ENCODE measurements around the gene GPD2.
"Not testable (repeated sequence)": the region's sequence is repeated elsewhere in the genome, so short reads cannot be mapped to it uniquely, and the experiment has no call there.

The GPD2 gene

DNA sequence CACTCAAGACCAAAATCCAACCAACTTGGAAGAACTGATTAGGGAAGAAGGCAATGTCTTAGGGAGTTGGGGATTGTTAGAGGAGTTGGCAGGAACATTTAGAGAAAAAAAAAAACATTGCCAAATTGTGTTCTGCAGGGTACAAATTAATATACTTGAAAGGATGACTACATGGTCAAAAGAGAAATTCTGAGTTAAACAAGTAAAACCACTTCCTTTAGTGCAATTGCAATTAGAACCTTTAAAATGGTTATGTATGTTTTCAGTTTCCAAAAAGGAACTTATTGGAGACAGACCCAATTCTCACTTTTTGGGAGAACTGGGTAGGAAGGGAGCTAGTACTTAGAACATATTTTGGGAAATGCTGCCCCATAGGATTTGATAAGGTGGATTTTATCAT is 137.9 kb downstream of the GPD2 start:
- intact Hi-C loops (cut with DNase I) = no loop called here

DNA sequence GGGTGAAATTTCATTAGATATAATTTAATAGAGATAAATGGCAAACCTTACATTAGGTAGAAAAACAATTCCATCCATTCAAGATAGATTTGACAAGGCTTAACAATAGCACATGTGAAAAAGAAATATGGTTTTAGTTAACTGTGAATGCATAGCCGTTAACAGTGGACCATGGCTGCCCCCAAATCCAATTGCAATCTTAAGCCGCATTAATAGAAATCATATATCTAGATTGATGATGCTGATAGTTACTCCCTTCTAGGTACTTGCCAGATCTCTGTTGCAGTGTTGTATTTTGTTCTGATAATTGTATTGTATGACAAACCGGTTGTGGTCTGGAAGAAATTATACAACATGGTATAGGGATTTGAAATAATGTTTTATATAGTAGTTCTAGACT is 139.8 kb downstream of the GPD2 start:
- no peak for DNase-seq
- intact Hi-C loops (cut with DNase I) = no loop called here

More for the DNA sequence above, 137.9 kb downstream of the GPD2 start:
- DNase-seq = no peak

DNA sequence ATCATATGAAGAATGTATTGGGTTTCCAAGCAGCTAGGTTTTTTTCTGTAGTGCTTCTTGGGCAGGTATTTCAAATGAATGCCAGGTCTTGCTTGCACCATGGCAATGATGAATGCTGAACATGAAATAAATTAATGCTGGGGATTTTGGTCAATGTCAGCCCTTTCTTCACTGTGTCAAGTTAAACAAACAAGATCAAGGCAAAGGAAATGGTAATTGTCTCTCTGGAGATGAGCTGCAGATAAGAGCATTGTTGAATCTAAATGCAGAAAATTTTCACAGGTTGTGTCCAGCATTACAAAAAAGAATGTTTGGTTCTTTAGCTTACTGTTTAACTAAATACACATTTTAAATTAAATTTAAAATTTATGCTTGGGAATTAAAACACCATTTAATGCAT is 144.3 kb downstream of the GPD2 start:
- intact Hi-C loops (cut with DNase I) = loop anchor here (10.0 kb wide), 1 partner anchor 866 kb away; no protein-coding TSS in a partner anchor
- DNase-seq = no peak

DNA sequence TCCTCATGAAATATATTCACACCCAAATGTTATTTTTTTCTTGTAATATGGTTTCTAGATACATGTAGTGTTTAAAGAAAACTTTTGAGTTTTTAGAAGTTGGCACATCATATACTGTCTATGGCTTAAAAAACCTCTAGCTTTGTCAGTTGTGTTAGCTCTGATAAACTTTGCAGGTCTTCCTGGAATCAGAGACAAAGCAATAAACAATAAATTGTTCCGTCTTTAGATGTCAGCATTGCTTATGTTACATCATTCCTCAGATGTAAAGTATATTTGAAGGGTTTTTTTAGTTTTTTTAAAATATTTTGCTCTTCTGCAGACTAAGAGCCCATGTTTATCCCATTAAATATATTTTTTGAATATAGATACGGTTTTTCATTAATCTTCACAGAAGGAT is 145.1 kb downstream of the GPD2 start:
- intact Hi-C loops (cut with DNase I) = loop anchor here (10.0 kb wide), 1 partner anchor 866 kb away; no protein-coding TSS in a partner anchor
- DNase-seq = no peak

DNA sequence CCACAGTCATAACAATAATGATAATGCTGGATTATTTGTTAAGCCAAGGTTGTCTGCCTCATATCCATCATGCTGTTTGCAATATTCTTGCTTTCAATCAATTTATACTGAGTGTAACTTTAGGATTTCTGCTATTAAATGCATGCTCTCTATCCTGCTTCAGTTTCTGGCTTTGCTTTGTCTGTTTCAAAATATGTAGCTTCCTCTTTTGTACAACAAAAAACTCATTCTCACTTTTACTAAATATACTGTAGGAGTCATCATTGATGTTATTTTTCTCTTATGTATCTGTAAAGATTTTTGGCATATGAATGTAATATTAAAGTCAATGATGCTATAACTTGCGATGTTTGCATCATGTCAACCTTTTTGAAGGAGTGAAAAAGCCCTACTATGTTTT is 149.3 kb downstream of the GPD2 start:
- DNase-seq = no peak
- intact Hi-C loops (cut with DNase I) = loop anchor here (5.0 to 10.0 kb wide), 2 partner anchors 871 to 1208 kb away; no protein-coding TSS in a partner anchor

DNA sequence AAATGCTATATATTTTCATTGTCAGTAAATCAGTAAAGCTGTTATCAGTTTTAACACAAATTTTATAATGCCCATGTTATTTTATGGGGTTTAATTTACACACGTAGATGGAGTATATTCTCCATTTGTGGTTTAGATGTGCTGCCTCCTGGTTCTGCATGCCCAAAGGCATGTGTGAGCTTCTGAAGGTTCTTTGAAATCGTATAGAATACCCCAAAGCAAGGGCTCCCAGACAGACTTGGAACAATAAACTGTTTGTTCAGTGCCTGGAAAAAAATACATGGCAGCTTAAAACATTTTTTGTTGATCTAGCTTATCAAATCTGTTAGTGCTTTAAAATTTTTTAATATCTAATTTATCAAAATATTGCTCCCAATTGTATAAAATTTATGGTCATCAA is 150.4 kb downstream of the GPD2 start:
- intact Hi-C loops (cut with DNase I) = loop anchor here (5.0 to 10.0 kb wide), 2 partner anchors 872 to 1209 kb away; no protein-coding TSS in a partner anchor
- DNase-seq = no peak

DNA sequence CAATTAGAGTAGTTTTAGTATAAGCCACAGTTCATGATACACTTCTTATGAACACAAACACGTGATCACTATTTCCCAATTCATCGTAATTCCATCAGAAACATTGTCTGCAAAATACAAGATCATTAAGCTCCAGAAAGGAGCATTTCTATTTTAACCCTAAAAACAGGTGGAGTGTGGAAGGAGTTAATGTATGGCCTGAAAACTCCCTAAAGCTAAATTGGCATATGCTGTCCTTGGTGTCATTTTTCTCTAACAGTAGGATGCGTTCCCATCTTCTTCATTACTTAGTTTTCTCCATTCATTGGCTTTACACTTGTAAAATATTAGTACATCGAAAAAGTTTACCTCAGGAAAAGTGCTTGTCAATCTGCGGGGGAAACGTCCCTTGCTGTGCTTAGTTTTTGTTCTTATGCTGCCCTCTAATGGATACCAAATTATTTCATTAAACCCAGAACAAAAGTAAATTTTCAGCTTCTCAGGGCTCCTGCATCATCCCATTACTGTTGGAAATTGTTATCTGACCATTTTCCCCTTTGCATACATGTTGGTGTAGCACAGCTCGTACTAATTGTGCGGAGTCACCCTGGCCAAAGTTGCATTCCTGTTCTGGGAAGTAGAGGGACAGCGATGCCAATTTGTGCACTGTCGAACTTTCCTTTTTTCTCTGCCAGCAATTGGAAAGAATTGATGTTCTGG is 153.4 kb downstream of the GPD2 start:
- intact Hi-C loops (cut with DNase I) = loop anchor here (2.0 to 10.0 kb wide), 3 partner anchors 255 to 1212 kb away; no protein-coding TSS in a partner anchor
- peak in 1 of 10 donors; percentile 28 for DNase-seq

DNA sequence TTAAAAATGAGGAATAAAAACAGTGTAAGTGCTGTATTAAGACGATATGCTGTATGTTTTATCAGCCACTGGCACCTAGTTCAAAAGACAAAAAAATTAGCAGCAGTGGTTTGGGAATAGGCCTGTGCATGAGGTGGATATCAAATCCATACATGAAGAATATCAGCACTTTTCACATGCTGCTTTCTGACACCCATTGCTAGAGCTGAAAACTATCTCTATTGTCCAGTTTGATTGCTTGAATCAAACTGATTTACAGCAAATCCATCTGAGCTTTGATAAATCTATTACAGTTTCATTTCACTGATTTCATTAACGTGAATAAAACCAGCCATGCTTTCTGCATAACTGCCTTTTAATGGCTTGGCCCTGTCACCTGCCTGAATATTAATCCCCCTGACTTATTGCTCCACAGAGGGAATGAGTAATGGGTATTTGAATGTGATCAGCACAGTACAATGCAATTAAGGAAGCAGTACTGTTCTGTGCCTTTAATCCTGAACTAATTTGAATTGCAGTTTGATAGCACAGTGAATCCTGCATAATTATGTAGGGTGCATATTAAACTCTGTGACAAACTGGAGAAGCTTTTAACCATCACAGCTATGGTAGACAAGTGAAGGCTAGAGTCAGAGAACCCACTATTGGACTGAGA is 154.0 kb downstream of the GPD2 start:
- intact Hi-C loops (cut with DNase I) = no loop called here
- no peak for DNase-seq

DNA sequence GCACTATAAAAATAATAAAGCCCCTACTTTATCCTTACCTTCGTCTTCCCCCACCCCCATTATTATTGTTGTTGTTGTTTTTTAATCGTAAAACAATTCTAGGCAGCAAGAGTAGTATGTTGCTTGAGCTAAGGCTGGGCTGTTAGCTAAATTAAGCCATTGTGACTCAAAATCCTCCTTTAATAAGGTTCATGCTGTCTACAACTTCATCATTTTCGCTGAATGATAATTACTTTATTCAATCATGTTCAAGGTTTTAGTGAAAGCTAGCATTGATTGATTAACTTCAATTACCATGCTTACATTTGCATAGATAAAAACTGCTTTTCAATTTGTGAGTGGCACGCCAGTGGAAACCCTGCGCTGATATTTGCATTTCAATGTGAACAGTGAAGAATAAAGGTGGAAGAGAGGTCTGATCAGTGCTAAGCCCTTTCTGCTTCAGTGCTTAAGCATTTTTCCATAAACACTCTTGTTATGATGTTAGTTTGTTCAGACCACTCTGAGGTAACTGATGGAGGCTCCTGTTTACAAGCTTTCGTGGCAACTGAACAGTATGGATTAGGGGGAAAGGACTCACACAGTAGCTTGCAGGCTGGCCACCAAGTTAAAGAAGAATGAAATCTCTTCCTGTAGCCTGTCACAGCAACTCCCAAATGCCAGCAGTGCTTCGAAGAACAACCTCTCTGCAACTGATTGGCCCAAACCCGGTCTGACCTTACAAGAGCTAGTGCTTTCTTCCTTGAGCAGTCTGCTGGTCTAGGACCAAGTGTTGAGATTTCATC is 156.8 kb downstream of the GPD2 start:
- DNase-seq = no peak
- intact Hi-C loops (cut with DNase I) = no loop called here

DNA sequence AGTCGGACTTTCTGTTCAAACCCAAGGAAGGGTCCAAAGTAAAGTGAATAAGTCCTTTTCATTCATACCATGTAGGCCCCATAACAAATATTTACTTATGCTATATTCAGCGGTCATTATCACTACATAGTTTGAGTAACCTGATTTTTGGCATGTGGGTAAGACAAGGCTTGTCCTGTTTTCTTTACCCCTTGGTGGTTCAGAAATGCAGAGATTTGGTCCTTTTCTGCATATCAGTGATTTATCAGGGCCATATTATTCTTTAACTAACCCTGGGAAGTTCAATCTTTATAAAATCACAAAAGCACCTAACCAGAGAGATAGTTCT is 157.4 kb downstream of the GPD2 start:
- intact Hi-C loops (cut with DNase I) = no loop called here
- no peak for DNase-seq

DNA sequence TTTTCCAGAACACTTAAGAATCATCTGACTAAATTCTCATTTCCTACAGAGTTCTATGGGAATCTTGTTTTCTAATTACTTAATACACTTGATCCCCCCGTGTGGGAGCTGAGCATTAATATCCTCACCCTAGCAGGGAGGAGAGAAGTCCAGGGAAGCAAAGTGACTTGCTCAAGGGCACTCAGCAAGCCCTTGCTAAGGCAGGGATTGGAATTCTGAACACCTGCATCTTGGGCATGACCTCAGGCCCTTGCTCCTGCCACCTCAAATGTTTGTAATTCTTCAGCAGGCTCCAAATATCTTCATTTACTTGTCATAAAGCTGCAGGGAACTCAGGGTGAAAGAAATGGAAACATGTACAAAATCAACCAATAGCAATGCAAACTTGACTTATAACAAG is 162.4 kb downstream of the GPD2 start:
- DNase-seq = no peak
- intact Hi-C loops (cut with DNase I) = no loop called here

DNA sequence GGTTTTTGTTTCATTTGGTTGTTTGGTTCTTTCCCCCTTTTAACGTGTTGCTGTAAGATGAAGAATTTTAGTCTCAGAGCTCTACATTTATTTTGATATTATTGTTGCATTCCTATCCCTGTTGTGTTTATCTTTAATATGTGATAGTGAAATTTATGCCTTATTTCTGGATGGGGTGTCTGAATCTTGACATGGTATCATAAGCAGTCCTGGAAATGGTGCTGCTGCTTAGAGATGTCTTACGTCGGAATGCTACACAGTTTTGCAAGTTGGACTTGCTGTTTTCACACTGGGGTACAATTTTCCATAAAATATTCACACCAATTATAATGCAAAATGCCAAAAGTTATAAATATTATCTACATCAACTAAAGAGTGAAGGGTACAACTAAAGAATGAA is 164.0 kb downstream of the GPD2 start:
- DNase-seq = no peak
- intact Hi-C loops (cut with DNase I) = no loop called here

DNA sequence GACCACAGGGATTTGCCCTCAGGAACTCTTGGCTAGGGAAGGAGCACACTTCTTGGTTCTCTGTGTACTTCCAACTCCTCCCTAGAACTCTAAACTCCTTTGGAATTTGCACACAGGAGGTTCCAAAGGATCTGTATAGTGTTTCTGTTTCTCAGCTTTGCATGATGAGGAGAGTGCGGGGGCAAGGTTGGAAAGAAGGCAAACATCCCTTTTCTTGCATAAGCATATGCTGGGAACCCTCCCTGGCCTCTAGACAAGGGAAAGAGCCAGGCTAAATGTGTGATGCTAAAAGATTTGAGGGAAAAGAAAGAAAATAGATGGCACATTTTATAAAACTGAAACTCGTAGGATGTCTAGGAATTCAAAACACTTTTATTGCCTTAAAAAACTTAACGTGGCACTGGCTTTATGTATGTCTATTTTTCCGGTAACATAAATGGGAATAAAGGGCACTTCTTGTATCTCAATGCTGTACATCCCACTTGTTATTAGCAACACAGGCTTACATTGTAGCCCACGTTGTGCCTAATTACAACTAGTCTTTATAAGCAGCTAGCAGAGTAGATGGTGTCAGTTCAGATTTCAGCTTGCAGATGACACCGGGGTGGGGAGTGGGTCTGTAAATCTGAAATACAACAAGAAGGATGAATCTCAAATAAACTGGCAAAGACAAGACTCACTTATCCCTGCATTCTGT is 165.8 kb downstream of the GPD2 start:
- intact Hi-C loops (cut with DNase I) = no loop called here
- peak in 5 of 10 donors; percentile 15 to 80 (median 22) for DNase-seq

DNA sequence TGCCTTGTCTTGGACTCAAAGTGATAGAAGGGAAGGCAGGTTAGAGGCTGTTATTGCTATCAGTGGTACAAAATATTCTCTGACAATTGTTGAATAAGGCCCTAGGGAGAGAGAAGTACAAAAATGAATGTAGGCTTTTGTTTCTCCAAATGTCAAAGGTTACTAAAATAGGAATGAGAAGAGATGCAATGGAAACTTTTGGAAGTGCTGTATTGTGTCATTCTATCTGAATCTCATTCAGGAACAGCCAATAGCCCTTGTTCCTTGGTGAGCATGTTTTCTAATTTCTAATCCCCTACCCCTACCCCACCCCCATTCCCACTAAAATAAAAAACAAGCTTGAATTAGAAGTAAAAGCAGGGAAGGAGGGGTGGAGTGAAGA is 166.4 kb downstream of the GPD2 start:
- no peak for DNase-seq

DNA sequence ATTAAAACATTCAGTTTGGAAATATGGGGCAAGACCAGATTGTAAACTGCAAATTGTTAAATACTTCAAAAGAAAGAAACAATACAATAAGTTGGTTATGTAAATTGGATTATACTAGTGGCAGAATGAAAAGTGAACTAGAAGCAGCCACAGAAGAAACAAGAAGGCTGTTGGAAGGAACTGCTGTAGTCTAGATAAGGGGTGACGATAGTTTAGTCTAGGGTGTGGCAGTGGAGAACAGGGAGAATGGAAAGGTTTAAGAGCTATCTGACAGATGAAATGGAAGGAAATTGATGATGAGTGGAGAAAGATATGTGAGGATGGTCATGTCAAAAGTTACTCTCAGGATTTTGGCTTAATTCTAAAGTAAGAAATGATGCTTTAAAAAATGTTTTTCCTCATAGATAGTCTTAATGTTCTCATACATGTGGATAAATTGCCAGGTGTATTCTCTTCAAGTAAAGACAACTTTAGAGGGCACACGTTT is 179.7 kb downstream of the GPD2 start:
- no peak for DNase-seq
- intact Hi-C loops (cut with DNase I) = no loop called here

More for the DNA sequence above, 166.4 kb downstream of the GPD2 start:
- intact Hi-C loops (cut with DNase I) = no loop called here

DNA sequence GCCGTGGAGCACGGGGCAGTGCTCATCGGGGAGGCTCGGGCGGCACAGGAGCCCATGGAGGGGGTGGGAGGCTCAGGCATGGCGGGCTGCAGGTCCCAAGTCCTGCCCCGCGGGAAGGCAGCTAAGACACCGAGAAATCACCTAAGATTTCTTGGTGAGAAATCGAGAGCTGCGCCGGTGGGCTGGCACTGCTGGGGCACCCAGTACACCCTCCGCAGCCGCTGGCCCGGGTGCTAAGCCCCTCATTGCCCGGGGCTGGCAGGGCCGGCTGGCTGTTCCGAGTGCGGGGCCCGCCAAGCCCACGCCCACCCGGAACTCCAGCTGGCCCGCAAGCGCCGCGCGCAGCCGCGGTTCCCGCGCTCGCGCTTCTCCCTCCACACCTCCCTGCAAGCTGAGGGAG is 181.9 kb downstream of the GPD2 start:
- intact Hi-C loops (cut with DNase I) = not testable (repeated sequence)
- peak in 2 of 10 donors; percentile 66 to 75 for DNase-seq

DNA sequence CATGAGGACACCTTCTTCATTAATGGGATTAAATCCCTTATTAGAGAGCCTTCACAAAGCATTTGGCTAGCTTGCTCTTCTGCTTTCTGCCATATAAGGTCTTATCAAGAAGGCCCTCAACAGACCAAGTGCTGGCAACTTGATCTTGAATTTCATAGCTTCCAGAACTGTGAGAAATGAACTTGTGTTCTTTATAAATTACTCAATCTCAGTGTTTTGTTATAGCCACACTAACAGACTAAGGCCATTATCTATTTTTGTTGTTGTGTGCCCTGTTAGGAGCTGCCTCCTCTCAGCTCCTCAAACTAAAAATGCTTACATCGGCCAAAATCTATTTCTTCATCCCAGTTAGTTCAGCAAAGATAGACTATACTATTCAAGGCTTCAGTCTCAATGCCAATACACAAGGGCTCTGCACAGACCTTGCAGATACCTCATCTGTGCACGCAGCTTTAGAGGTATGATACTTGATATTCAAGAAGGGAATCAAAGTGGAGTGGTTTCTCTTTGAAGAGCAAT is 182.9 kb downstream of the GPD2 start:
- DNase-seq = no peak
- intact Hi-C loops (cut with DNase I) = no loop called here

DNA sequence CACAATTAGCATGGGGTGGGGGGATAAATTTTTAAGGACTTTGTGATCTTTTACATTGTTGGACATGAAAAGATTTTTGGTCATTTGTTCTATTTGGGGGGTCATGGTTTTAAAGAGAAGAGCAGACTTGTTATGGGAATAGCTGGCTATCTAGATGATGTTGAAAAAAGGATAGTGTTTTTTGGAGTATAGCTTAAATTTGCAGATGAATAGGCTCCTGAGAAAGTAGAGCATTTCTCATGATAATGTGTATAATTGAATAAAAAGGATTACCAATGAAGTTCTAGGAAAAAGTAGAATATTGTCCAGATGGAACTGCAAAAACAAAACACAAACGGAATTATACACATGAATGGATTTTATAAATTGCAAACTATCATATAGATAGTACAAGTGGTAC is 186.3 kb downstream of the GPD2 start:
- DNase-seq = no peak
- intact Hi-C loops (cut with DNase I) = no loop called here

DNA sequence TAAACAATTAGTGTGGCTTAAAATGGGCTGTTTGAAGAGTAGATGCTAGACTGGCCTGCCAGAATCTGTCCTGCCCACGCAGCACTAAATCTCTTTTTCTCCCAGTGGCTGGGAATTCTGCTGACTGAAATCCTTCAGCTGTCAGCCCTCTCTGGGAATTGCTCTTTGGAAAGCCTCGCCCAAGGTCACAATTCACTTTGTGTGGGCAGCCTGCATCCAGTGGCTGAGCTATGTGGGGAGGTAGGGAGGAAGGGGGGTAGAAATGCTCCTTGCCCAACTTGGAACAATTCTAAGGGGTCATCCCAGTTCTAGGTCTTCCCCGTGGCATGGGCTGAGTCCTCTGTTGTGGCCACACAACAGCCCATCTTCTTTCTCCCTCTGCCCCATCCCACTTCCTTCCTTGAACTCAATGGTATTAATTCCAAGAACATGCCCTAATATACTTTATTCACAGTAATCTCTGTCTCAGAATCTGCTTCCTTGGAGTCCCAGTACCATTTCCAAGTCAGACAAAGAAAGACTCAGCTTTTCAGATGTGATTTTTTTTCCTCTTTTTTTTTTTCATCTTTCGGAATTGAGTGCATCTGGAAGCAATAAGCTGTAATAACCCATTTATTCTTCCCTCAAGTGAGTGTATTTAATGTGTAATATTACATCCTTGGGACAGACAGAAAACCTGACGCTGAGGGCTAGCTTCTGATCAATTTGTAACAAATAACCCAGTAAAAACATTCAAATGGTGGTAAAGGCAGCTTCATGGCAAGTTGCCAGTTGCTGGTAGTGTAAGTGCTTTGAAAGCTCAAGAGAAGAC is 189.4 kb downstream of the GPD2 start:
- DNase-seq = no peak

DNA sequence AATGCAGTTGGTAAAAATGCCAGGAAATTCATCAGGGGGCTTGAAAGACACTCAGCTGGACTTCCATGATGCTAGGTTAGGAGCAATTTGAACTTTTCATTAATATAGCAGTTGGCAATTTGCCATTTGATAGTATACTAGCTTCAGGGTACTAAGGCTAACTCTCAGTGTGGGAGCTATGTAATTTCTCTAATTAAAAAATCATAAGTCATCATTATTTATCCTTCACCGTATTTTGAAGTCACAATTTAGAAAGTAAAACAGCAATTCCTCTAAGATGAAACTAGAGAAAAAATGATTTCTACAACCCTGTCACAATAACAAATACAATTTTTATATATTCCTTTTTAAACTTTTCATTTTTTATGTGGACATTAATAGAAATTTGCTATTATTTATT is 190.8 kb downstream of the GPD2 start:
- intact Hi-C loops (cut with DNase I) = no loop called here
- no peak for DNase-seq

More for the DNA sequence above, 189.4 kb downstream of the GPD2 start:
- intact Hi-C loops (cut with DNase I) = no loop called here
